ENCODE measurements around the gene ARFGEF3.

DNA sequence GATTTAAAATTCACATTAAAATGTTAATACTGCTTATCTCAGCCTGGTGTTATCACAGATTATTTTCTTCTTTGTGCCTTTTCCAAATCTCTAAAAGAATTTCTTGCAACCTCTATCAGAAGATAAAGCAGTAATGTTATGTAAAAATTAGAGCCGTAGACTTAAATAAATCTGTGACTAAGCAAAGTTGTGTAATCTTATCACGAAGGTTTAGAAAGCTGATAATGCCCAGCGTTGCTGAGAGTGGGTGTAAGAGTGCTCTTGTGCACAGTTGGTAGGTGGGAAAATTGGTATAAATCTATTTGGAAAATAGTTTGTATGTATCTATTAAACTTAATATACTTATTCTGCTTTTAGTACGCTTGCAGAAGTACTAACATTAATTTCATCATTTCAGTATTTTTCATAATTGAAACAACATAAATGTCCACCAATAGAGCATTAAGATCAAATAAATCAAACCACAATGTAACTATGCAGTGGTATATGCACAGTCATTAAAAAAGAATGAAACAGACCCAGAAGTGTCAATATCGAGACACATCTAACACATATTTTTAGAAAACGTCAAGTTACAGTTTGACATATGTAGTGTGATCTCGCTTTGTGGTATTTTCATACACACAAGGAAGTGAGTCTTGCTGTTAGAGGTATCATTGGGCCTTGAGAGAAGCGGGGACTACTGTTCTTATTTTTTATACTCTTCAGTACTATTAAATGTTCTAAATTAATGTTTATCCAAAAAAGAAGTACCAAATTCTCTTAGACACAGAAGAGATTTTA lies 111.0 kb downstream of the ARFGEF3 start:
- TF ChIP-seq CTCF (IDR thresholded peaks at IDR 0.05) (no peak), EZH2phosphoT487 (IDR thresholded peaks at IDR 0.05) (no peak), EZH2 (IDR thresholded peaks at IDR 0.05) (no peak)
